Pancreas (tissue), 10 donors: ENCODE data around the gene NFIX. TPM values are rescaled to one million over a fixed set of nuclear protein-coding genes. Genes with fewer than 3 reads are reported as not detected.

ENCODE experiments used
- ATAC-seq, 4 donors: fragments of 200-7000 bp; cut with Tn5 transposase; one replicate each; pipeline versions ENCODE4 v1.8.0 to v1.9.1; 2020; ENCODE audit warnings: mild to moderate bottlenecking in 4 of 4, moderate library complexity in 4 of 4
- DNase-seq, 6 donors: peaks; one replicate each; pipeline ENCODE4 v3.0.0-alpha.2; 2020
- FAIRE-seq: peaks from 2 replicates; lab custom pipeline; 2012; peaks lifted over from hg19 to GRCh38; lab: Jason Lieb, UNC
- H3K27ac ChIP-seq, 4 donors: fragments of 200-600 bp; sonication (generic); 1 replicate in 3 of 4; 2 replicates in 1 of 4; pipeline versions ENCODE4 v1.5.0 to v1.8.0; 2020
- H3K27me3 ChIP-seq, 4 donors: fragments of 200-600 bp; one replicate each; pipeline ENCODE4 v1.8.0; 2021
- H3K36me3 ChIP-seq, 3 donors: fragments of 200-600 bp; sonication (generic) in 1 of 3; one replicate each; pipeline versions ENCODE4 v1.5.0 to v1.8.0; 2020 to 2021
- H3K4me1 ChIP-seq, 3 donors: fragments of 200-600 bp; one replicate each; pipeline ENCODE4 v1.8.0; 2021
- H3K4me3 ChIP-seq, 4 donors: fragments of 200-600 bp; sonication (generic) in 2 of 4; one replicate each; pipeline versions ENCODE4 v1.5.0 to v1.8.0; 2020 to 2021
- H3K9me3 ChIP-seq, 4 donors: fragments of 200-600 bp; one replicate each; pipeline ENCODE4 v1.8.0; 2021
- WGBS, 2 donors: extraction: QIAGEN DNeasy Blood & Tissue Kit; methylation state at CpG; one replicate each; pipeline ENCODE4 v1.1.7; 2013; 5-methylcytosine and 5-hydroxymethylcytosine counted together
- intact Hi-C, 3 donors: fragments of 100-400 bp; cut with DNase I; formaldehyde crosslinking; loops; one replicate each; pipeline versions ENCODE4 v1.11.1 to v1.14.2; 2022
- polyA plus RNA-seq, 2 donors: library from polyadenylated mRNA; stranded (reverse); fragments of 200-250 nt; gene quantifications; one replicate each; pipeline ENCODE4 v1.2.3, GENCODE V29; 2013
- total RNA-seq, 6 donors: library from RNA; stranded (reverse); fragmentation: NEBNext Ultra II Directional in 4 of 6; extraction: Animal tissue kit (Norgen Biotek cat#: 25700) in 4 of 6; gene quantifications; one replicate each; pipeline versions ENCODE4 v1.2.1 to v1.2.4, GENCODE V29; 2021 to 2023
- TF ChIP-seq, protein P1 (sequence below), 4 donors: fragments of 200-600 bp; sonication (generic) in 3 of 4; IDR thresholded peaks; one replicate each; pipeline versions ENCODE4 v1.5.0 to v1.8.0; 2021; ENCODE audit warnings: antibody characterized with exemption in 4 of 4
- donor health status: healthy with polysubstance abuse.
- donor health status: DM: no; HTN: no; CAD: no; lungs with moderate emphysema.
- donor health status: DM: no; HTN: no; CAD: no.
- donor health status: control.
- donor health status: control.
- donor health status: Bipolar disorder and iron deficiency.
- donor health status: DM: yes; HTN: yes; CAD: no.
- donor health status: DM: no; HTN: no; CAD: no.
- donor health status: DM: no; HTN: no; CAD: no.
- donor health status: DM: yes; HTN: yes; CAD: no.

The NFIX gene
- total and polyA plus RNA-seq, 8 donors, result 8.3 to 45.1 (median 32.7) TPM

DNA sequence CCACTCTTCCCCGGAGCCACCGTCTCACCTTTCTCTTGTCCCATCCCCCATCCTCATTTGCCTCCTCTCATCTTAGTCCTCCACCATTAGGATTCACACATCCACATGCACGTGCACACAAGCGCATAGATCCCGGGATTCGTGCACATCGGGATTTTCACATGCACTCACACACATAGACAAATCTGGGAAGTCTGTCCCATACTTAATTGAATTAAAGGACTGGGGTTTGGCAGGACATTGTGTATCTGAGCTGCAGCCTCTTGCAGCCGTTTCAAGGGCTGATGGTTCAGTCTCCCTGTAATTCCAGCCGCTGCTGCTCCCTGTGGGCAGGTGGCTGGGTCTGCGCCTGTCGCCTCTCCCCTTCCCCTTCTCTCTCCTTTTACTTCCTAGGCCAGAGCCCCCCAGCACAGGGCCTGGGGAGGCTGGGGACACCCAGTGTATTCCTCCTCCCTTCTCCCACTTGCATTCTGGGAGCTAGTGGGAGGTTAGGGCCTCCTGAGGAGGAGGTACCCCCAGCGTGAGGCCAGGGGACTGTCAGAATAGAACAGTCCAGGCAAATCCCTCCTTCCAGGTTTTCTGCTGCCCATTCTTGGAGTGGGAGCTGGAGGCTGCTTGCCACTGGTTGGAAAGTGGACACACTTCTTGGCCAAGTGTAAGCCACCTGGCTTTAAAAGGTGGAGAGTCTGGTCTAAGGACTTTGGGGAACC, 63.8 kb downstream of the NFIX start:
- intact Hi-C loops, result no loop called here
- H3K36me3 ChIP-seq, result no peaks in the 10 kb centered on the region
- H3K9me3 ChIP-seq, result no peaks in the 10 kb centered on the region
- no peak overlapping the region for H3K27ac ChIP-seq
- 83 to 88% methylated on average over 12 of the region's 12 CpGs for WGBS, 2 donors
- no peak for DNase-seq
- H3K27me3 ChIP-seq, result no peaks in the 10 kb centered on the region
- H3K4me1 ChIP-seq, result peaks cover 17 to 21% (median 20%) of the 10 kb centered on the region in 3 donors
- no peak for ATAC-seq
- TF ChIP-seq, protein P1, sequence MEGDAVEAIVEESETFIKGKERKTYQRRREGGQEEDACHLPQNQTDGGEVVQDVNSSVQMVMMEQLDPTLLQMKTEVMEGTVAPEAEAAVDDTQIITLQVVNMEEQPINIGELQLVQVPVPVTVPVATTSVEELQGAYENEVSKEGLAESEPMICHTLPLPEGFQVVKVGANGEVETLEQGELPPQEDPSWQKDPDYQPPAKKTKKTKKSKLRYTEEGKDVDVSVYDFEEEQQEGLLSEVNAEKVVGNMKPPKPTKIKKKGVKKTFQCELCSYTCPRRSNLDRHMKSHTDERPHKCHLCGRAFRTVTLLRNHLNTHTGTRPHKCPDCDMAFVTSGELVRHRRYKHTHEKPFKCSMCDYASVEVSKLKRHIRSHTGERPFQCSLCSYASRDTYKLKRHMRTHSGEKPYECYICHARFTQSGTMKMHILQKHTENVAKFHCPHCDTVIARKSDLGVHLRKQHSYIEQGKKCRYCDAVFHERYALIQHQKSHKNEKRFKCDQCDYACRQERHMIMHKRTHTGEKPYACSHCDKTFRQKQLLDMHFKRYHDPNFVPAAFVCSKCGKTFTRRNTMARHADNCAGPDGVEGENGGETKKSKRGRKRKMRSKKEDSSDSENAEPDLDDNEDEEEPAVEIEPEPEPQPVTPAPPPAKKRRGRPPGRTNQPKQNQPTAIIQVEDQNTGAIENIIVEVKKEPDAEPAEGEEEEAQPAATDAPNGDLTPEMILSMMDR (IDR thresholded peaks at IDR 0.05), result no peak
- H3K4me3 ChIP-seq, result no peak overlapping the region
- no peak for FAIRE-seq

DNA sequence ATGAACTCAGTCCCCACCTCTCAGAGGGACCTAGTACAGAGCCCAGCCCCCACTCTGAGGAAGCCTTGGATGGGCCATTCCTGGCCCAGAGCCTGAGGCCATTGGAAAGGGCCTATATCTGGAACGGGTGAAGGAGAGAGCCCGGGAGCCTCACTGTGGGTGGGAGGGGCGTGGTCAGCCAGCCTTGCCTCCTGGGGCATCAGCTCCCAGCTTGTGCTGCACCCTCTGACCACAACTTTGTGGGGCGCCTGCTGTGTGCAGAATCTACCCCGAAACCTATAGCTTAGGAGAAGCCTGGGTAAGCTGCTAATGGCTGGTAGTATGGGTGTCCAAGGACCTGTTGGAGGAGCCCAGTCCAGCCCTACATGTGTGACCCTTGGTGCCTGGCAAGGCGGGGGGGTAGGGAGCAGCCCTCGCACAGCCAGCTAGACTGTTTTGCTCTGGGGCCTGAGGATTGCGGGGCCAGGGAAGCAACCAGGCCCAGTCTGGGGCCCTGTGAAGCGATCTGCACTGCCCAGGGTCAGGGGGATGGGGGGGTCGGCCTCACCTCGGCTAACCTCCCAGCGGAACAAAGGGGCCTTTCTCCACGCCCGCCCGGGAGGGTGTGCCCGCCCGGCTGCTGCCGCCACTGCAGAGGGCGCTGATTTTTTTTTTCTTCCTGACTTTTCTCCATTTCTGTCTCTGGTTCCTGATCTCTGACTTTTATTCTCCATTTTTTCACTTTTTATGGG, 65.1 kb downstream of the NFIX start:
- Histone ChIP-seq H3K27ac (peak overlapping the region; percentile 22 to 65 (median 57)), H3K9me3 (no peaks in the 10 kb centered on the region), H3K4me1 (peaks cover 17 to 19% (median 18%) of the 10 kb centered on the region in 3 donors), H3K4me3 (peak overlapping the region in 2 of 4 donors; percentile 28 to 37), H3K27me3 (no peaks in the 10 kb centered on the region), H3K36me3 (no peaks in the 10 kb centered on the region)
- intact Hi-C loops, result loop anchor here in 2 of 3 donors (5.0 to 10.0 kb wide), 2 partner anchors 76 to 78 kb away; no protein-coding TSS in a partner anchor
- WGBS, 2 donors, result 40 to 48% methylated on average over 19 of the region's 19 CpGs
- peak; percentile 6 to 42 (median 32) for ATAC-seq
- TF ChIP-seq, protein P1 (IDR thresholded peaks at IDR 0.05), result no peak
- DNase-seq, result peak in 2 of 6 donors; percentile 43 to 47
- no peak for FAIRE-seq

DNA sequence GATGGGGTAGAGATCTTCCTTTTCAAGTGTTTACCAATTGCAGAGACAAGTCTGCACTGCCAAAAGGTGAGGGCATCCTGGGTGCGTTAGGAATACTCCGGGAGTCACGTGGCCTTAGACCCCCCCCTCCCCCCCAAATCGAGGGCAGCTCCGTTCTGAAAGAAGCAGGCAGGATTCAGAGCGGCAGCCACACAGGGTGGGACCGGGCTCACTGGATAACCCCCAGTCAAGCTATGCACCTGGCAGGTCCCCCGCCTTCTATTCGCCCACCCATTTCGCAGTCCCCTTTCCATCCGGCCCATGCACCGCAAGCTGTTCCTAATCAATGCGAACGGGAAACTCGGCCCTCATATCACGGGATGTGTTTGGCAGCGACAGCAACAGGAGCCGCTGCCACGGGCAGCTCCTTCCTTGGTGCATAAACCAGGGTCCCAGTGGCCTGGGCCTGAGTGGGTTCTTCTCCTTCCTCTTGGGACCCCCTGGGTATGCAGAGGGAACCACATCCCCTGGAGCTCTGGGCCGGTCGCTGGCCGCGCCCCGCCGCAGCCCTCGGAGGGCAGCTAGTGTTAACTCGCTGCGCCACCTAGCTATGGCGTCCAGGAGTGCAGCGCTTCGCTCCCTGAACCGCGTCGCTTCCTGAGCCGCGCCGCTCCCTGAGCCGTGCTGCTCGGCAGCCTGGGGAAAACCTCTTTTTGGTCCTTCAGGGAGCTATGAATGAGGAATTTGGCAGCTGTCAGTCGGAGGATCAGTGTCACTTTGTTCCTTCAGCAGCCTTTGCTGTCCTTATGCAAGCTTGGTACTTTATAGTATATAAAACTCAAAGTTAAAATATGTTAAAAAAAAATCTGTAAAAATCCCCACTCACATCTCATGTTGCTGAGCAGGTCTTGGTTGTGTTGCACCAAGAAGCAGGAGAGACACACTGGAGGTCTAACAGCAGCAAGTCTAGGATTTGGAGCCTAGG, 66.0 kb downstream of the NFIX start:
- intact Hi-C loops, result loop anchor here in 2 of 3 donors (5.0 to 10.0 kb wide), 2 partner anchors 76 to 79 kb away; no protein-coding TSS in a partner anchor
- 1 to 2% methylated on average over 31 to 40 of the region's 40 CpGs for WGBS, 2 donors
- FAIRE-seq (no peak), ATAC-seq (peak; percentile 87 to 96 (median 95)), DNase-seq (peak; percentile 68 to 95 (median 83))
- no peaks in the 10 kb centered on the region for H3K36me3 ChIP-seq
- H3K4me1 ChIP-seq, result peaks cover 13 to 15% (median 15%) of the 10 kb centered on the region in 3 donors
- H3K27me3 ChIP-seq, result no peaks in the 10 kb centered on the region
- H3K9me3 ChIP-seq, result no peaks in the 10 kb centered on the region
- H3K27ac ChIP-seq, result peak overlapping the region; percentile 40 to 65 (median 57)
- TF ChIP-seq, protein P1 (IDR thresholded peaks at IDR 0.05), result peak; percentile 86 to 95 (median 90)
- H3K4me3 ChIP-seq, result peak overlapping the region in 3 of 4 donors; percentile 13 to 37 (median 28)

DNA sequence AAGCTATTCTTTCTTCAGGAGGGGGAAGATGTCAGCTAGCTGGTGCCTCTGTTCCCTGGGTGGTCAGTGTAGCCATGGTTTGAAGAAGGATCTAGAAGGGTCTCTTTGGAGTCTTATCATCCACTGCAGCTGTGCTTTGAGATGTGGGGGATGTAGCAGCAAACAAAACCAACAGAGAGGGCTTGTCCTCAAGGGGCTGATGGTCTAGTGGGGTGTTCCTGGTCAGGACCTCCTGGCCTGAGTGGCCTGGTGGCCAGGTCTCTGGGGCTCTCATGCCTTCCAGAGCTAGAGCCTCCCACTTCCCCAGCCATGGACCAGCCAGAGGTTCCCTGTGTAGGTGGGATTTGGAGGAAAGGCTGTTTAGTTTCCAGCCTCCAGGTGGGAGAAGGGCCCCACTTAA, 67.0 kb downstream of the NFIX start:
- TF ChIP-seq, protein P1 (IDR thresholded peaks at IDR 0.05), result no peak
- Histone ChIP-seq H3K9me3 (no peaks in the 10 kb centered on the region), H3K36me3 (no peaks in the 10 kb centered on the region), H3K27ac (no peak overlapping the region), H3K4me1 (peaks cover 8 to 11% (median 10%) of the 10 kb centered on the region in 3 donors), H3K4me3 (no peak overlapping the region), H3K27me3 (no peaks in the 10 kb centered on the region)
- DNase-seq (no peak), FAIRE-seq (no peak), ATAC-seq (no peak)
- intact Hi-C loops, result loop anchor here in 2 of 3 donors (5.0 to 10.0 kb wide), 2 partner anchors 78 to 80 kb away; no protein-coding TSS in a partner anchor
